Heart left ventricle (tissue), 16 donors: Measurements from ENCODE around the gene HSPB3. TPM values are rescaled to one million over a fixed set of nuclear protein-coding genes. Genes with fewer than 3 reads are reported as not detected.
"Not testable (repeated sequence)": the region's sequence is repeated elsewhere in the genome, so short reads cannot be mapped to it uniquely, and the experiment has no call there.

Experiments used
- ATAC-seq, 4 donors: fragments of 200-7000 bp; cut with Tn5 transposase; one replicate each; pipeline ENCODE4 v1.9.1; 2020 to 2022; ENCODE audit warnings: moderate library complexity in 4 of 4, mild to moderate bottlenecking in 3 of 4, moderate number of reproducible peaks in 1 of 4
- DNase-seq, 5 donors: peaks; one replicate each; pipeline ENCODE4 v3.0.0-alpha.2; 2020
- H3K27ac ChIP-seq, 12 donors: fragments of 200-600 bp; sonication (generic) in 4 of 12; one replicate each; pipeline versions ENCODE4 v1.5.0 to v1.8.0; 2016 to 2022; ENCODE audit warnings: mild to moderate bottlenecking in 2 of 12
- H3K27me3 ChIP-seq, 9 donors: fragments of 200-600 bp; sonication (generic) in 2 of 9; one replicate each; pipeline versions ENCODE4 v1.5.1 to v1.8.0; 2016 to 2022; ENCODE audit warnings: mild to moderate bottlenecking in 3 of 9
- H3K36me3 ChIP-seq, 9 donors: fragments of 200-600 bp; sonication (generic) in 2 of 9; one replicate each; pipeline versions ENCODE4 v1.5.0 to v1.8.0; 2018 to 2022; ENCODE audit warnings: mild to moderate bottlenecking in 2 of 9
- H3K4me1 ChIP-seq, 12 donors: fragments of 200-600 bp; sonication (generic) in 4 of 12; one replicate each; pipeline versions ENCODE4 v1.5.0 to v1.8.0; 2016 to 2022; ENCODE audit warnings: mild to moderate bottlenecking in 3 of 12
- H3K4me3 ChIP-seq, 12 donors: fragments of 200-600 bp; sonication (generic) in 4 of 12; one replicate each; pipeline versions ENCODE4 v1.5.0 to v1.8.0; 2017 to 2022; ENCODE audit warnings: mild to moderate bottlenecking in 9 of 12, moderate library complexity in 4 of 12
- H3K9me3 ChIP-seq, 12 donors: fragments of 200-600 bp; sonication (generic) in 4 of 12; one replicate each; pipeline versions ENCODE4 v1.5.0 to v1.8.0; 2016 to 2022; ENCODE audit warnings: mild to moderate bottlenecking in 1 of 12
- POLR2A ChIP-seq, 2 donors: fragments of 450-650 bp; IDR thresholded peaks; one replicate each; pipeline ENCODE4 v1.6.1; 2017; ENCODE audit warnings: antibody characterized with exemption in 2 of 2, mild to moderate bottlenecking in 2 of 2, moderate library complexity in 2 of 2
- WGBS, 4 donors: extraction: QIAGEN DNeasy Blood & Tissue Kit in 2 of 4; methylation state at CpG; one replicate each; pipeline versions ENCODE4 v1.1.5 to v1.1.7; 2013 to 2018; 5-methylcytosine and 5-hydroxymethylcytosine counted together
- intact Hi-C, 10 donors: fragments of 100-400 bp; cut with DNase I; formaldehyde crosslinking; loops; one replicate each; pipeline versions ENCODE4 v1.11.1 to v1.14.2; 2022
- polyA plus RNA-seq, 2 donors: library from polyadenylated mRNA; stranded (reverse); fragments of 200-250 nt; gene quantifications; one replicate each; pipeline ENCODE4 v1.2.3, GENCODE V29; 2013
- total RNA-seq, 9 donors: library from RNA; depleted of rRNA in 2 of 9; stranded (reverse); fragments of >200 nt in 2 of 9; fragmentation: NEBNext Ultra II Directional in 3 of 9; extraction: Animal tissue kit (Norgen Biotek cat#: 25700) in 3 of 9; gene quantifications; one replicate each; pipeline versions ENCODE4 v1.1.0 to v1.2.4, GENCODE V29; 2016 to 2023
- TF ChIP-seq, protein P1 (sequence below), 12 donors: fragments of 200-600 bp; sonication (generic) in 4 of 12; IDR thresholded peaks; one replicate each; pipeline versions ENCODE4 v1.5.0 to v1.8.0; 2018 to 2022; ENCODE audit warnings: antibody characterized with exemption in 12 of 12, mild to moderate bottlenecking in 5 of 12
- donor health status: ischemic (EF 13 %, LVEDD 7.1; RV severe dilation, severe dysfunction).
- donor health status: healthy with polysubstance abuse.
- donor health status: DM: no; HTN: yes; CAD: no.
- donor health status: DM: no; HTN: no; CAD: no.
- donor health status: ischemic (EF 25% LVEDD 6.9; RV normal size, moderate dysfunction).
- donor health status: ischemic (EF 25% LVEDD 5.7; RV mildly dilated, moderate dysfunction).
- donor health status: healthy.
- donor health status: DM: yes; HTN: yes; CAD: no.
- donor health status: ischemic (EF 35%, LVEDD 5.7; RV mildly dilated, moderate dysfunction).
- donor health status: nonischemic (EF 11% LVEDD 7.7; RV severe dilation, severe dysfunction).
- donor health status: DM: yes; HTN: yes; CAD: no.
- donor health status: PGD.
- donor health status: ischemic (EF 29% LVEDD 5.4; RV normal size, mild dysfunction).
- donor health status: nonischemic (EF 23%, LVEDD 6.1; RV moderate dilation, normal function).

The HSPB3 gene
- total and polyA plus RNA-seq, 11 donors = 125 to 795 (median 317) TPM

DNA sequence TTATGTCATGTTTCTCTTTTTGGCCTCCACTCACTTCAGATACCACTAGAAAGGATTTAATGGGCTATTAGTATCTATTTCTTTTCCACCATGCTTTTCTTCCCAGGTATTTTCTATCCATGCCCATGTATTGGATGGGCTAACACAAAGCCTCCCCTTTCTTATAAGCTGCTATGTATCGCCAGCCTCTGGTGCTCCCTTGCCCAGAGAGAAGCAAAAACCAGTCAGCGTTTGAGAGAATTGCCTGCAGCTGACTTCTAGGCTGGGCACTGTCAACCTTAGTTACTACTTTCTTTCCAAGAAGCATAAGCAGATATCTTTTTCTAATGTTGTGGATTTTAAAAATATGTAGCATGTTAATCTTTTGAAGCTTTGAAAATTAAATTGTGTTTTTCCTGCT lies 30.2 kb upstream of the HSPB3 start:
- Histone ChIP-seq H3K4me3 (no peak overlapping the region), H3K27me3 (no peaks in the 10 kb centered on the region), H3K4me1 (peaks cover 0 to 5% (median 0%) of the 10 kb centered on the region in 12 donors), H3K27ac (no peak overlapping the region), H3K9me3 (no peaks in the 10 kb centered on the region), H3K36me3 (no peaks in the 10 kb centered on the region)
- TF ChIP-seq POLR2A (IDR thresholded peaks at IDR 0.05) = no peak
- TF ChIP-seq, protein P1, sequence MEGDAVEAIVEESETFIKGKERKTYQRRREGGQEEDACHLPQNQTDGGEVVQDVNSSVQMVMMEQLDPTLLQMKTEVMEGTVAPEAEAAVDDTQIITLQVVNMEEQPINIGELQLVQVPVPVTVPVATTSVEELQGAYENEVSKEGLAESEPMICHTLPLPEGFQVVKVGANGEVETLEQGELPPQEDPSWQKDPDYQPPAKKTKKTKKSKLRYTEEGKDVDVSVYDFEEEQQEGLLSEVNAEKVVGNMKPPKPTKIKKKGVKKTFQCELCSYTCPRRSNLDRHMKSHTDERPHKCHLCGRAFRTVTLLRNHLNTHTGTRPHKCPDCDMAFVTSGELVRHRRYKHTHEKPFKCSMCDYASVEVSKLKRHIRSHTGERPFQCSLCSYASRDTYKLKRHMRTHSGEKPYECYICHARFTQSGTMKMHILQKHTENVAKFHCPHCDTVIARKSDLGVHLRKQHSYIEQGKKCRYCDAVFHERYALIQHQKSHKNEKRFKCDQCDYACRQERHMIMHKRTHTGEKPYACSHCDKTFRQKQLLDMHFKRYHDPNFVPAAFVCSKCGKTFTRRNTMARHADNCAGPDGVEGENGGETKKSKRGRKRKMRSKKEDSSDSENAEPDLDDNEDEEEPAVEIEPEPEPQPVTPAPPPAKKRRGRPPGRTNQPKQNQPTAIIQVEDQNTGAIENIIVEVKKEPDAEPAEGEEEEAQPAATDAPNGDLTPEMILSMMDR (IDR thresholded peaks at IDR 0.05) = no peak
- ATAC-seq (no peak), DNase-seq (no peak)
- intact Hi-C loops = no loop called here
- WGBS, 4 donors = 81 to 90% (median 87%) methylated on average over 2 of the region's 2 CpGs

DNA sequence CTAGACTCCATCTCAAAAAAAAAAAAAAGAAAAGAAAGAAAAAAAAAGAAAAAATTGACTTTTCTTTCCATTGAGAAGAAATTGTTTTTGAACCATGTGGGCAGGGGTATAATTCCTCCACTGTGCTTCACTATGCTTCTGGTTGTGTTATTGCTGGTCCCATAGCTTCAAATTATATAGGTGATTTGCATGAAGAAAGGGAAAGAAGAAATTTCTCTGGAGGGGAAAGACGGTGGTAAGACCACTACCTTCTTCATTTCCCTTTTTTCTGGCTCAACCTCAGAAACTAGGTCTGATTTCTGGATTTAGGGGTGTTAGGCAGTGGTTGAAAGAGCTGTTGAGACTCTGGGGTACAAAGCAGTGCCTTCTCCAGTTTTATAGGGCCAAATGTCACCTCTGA lies 29.3 kb upstream of the HSPB3 start:
- no peak for TF ChIP-seq POLR2A (IDR thresholded peaks at IDR 0.05)
- TF ChIP-seq, protein P1 (IDR thresholded peaks at IDR 0.05) = no peak
- WGBS, 4 donors = 89 to 92% (median 90%) methylated on average over 1 of the region's 1 CpG

DNA sequence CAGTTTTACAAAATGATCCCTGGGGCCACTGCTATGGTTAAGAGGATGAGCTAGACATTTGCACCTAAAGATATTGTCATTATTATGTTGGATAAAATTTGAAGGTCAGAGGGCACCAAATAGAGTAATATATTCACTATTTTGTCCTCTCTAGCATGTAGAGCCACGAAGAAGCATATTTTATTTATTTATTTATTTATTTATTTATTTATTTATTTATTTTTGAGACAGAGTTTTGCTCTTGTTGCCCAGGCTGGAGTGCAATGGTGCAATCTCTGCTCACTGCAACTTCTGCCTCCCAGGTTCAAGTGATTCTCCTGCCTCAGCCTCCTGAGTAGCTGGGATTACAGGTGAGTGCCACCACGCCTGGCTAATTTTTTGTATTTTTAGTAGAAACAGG lies 20.8 kb upstream of the HSPB3 start:
- H3K27me3 ChIP-seq, H3K4me1 ChIP-seq, H3K4me3 ChIP-seq, DNase-seq, H3K9me3 ChIP-seq, H3K27ac ChIP-seq, ATAC-seq, H3K36me3 ChIP-seq: not testable (repeated sequence)
- 92 to 96% (median 93%) methylated on average over 2 of the region's 2 CpGs for WGBS, 4 donors
- intact Hi-C loops = loop anchor here in 1 of 10 donors (10.0 kb wide), 1 partner anchor 50 kb away; no protein-coding TSS in a partner anchor

More for the DNA sequence above, 29.3 kb upstream of the HSPB3 start:
- no peak for DNase-seq
- Histone ChIP-seq H3K27ac (no peak overlapping the region), H3K36me3 (no peaks in the 10 kb centered on the region), H3K4me3 (no peak overlapping the region), H3K4me1 (peaks cover 0 to 5% (median 0%) of the 10 kb centered on the region in 12 donors), H3K27me3 (no peaks in the 10 kb centered on the region), H3K9me3 (no peaks in the 10 kb centered on the region)
- intact Hi-C loops = no loop called here
- no peak for ATAC-seq

DNA sequence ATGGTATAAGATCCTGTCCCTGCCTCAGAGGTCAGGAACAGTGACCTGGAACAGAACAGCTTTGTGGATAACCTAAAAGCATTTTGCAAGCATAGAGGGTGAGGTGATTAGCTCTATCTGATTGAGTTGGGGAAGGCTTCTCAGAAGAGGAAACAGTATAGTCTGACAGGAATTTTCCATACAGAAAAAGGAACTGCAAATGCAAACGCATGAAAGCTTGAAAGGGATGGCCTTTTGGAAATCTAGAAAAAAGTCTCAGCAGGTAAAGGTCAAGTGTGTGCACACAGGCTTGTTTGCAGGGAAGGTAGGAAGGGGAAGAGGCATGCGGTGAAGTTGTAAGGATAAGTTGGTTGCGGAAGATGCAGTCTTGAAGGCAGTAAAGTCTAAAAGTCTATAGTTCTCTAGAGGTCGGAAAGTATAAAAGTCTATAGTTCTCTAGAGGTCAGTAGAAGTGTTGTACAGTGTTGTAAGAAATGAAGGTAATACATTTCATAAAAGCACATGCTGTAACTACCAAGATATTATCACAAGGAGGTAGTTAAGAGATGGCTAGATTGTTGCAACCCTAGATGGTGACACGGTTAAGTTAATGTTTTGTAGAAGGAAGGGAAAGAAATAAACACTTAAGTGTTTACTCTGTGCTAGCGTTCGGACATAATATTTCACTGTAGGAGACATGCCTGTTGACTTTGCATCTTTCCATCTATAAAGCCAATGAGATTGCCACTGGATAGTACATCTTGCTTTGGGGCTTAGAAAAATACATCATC lies 16.7 kb upstream of the HSPB3 start:
- intact Hi-C loops = loop anchor here in 1 of 10 donors (10.0 kb wide), 1 partner anchor 46 kb away; no protein-coding TSS in a partner anchor
- no peaks in the 10 kb centered on the region for H3K4me1 ChIP-seq
- no peak for TF ChIP-seq POLR2A (IDR thresholded peaks at IDR 0.05)
- TF ChIP-seq, protein P1 (IDR thresholded peaks at IDR 0.05) = no peak
- H3K9me3 ChIP-seq = no peaks in the 10 kb centered on the region
- H3K36me3 ChIP-seq = no peaks in the 10 kb centered on the region
- DNase-seq (no peak), ATAC-seq (no peak)
- 80 to 86% (median 84%) methylated on average over 7 of the region's 7 CpGs for WGBS, 4 donors
- H3K27ac ChIP-seq = no peak overlapping the region
- H3K4me3 ChIP-seq = no peak overlapping the region
- no peaks in the 10 kb centered on the region for H3K27me3 ChIP-seq
